ENCODE measurements around the gene TUBB4A.

TUBB4A gene

GRCh38 chr19:6491802-6492592 lies 10.1 kb downstream of the TUBB4A start:
- DNase-seq, result no peak

GRCh38 chr19:6490134-6490533 lies 12.0 kb downstream of the TUBB4A start:
- DNase-seq, result no peak

GRCh38 chr19:6489278-6490061 lies 12.6 kb downstream of the TUBB4A start:
- no peak for DNase-seq

GRCh38 chr19:6484831-6485230 lies 17.3 kb downstream of the TUBB4A start:
- DNase-seq, result no peak

- no peak for DNase-seq
These were observed 17.9 kb downstream of the TUBB4A start for GRCh38 chr19:6484230-6484629.

GRCh38 chr19:6483235-6483634 lies 18.9 kb downstream of the TUBB4A start:
- no peak for DNase-seq

GRCh38 chr19:6482343-6482686 lies 19.8 kb downstream of the TUBB4A start:
- DNase-seq, result no peak

- peak; percentile 42 for DNase-seq
These were observed 20.4 kb downstream of the TUBB4A start, which contains the start of gene DENND1C for GRCh38 chr19:6481541-6482342. DENND1C (minus strand) TSS chr19:6481787; CDS start chr19:6481695, 92 bp downstream.

GRCh38 chr19:6480848-6481415 lies 21.2 kb downstream of the TUBB4A start:
- no peak for DNase-seq

GRCh38 chr19:6479836-6480398 lies 22.2 kb downstream of the TUBB4A start:
- DNase-seq, result no peak

- no peak for DNase-seq
These were observed 23.3 kb downstream of the TUBB4A start for GRCh38 chr19:6478815-6479214.

- no peak for DNase-seq
These were observed 25.1 kb downstream of the TUBB4A start for GRCh38 chr19:6476896-6477431.

GRCh38 chr19:6476155-6476895 lies 25.8 kb downstream of the TUBB4A start:
- peak; percentile 27 for DNase-seq

GRCh38 chr19:6475321-6476108 lies 26.6 kb downstream of the TUBB4A start:
- DNase-seq, result no peak

- DNase-seq, result no peak
These were observed 28.5 kb downstream of the TUBB4A start for GRCh38 chr19:6473647-6474046.

GRCh38 chr19:6472713-6473112 lies 29.4 kb downstream of the TUBB4A start:
- DNase-seq, result no peak

GRCh38 chr19:6471076-6471475 lies 31.0 kb downstream of the TUBB4A start:
- DNase-seq, result no peak

GRCh38 chr19:6470173-6470572 lies 31.9 kb downstream of the TUBB4A start:
- no peak for DNase-seq

- no peak for DNase-seq
These were observed 34.7 kb downstream of the TUBB4A start for GRCh38 chr19:6467384-6467783.

GRCh38 chr19:6466526-6467248 lies 35.4 kb downstream of the TUBB4A start:
- no peak for DNase-seq

Data from hematopoietic multipotent progenitor cell treated with erythropoietin and hydrocortisone succinate and interleukin-3 and kit ligand, for 8 days (in vitro differentiated cells).